ENCODE measurements around the gene SKP1. TPM values are rescaled to one million over a fixed set of nuclear protein-coding genes. Genes with fewer than 3 reads are reported as not detected.

The SKP1 gene
- total RNA-seq, 2 donors from 2014 or later = 343 to 391 TPM

DNA sequence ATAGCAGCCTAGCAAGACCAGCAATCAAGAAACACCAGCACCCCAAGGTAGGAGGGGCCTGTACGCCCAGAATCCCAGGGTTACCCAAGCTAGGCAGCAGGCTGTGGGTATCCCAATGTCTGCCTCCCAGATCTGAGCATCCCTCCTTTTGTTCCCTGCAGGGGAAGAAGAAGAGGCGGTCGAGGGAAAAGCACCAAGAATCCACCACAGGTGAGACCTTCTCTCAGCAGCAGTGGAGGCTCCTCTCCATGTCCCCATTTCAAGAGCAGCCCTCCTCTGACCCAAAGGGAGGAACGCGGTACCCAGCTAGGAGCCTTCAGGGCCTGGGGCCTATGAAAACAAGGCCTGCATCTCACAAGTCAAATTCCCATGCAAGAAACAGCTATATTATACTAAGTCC, 33.3 kb downstream of the SKP1 start:
- Histone ChIP-seq H3K9me3 (no peaks in the 10 kb centered on the region), H3K36me3 (peaks cover 0 to 6% of the 10 kb centered on the region in 2 donors), H3K4me1 (replicated peaks) (no peaks in the 10 kb centered on the region), H3K27ac (no peak overlapping the region), H3K4me3 (no peak overlapping the region), H3K27me3 (replicated peaks; ENCODE audit: insufficient read depth) (no peaks in the 10 kb centered on the region)
- no peak for DNase-seq (ENCODE audit: low spot score)
- intact Hi-C loops (cut with DNase I) = loop anchor here (5.0 kb wide), 1 partner anchor 41 kb away; no protein-coding TSS in a partner anchor
- TF ChIP-seq, protein P1, sequence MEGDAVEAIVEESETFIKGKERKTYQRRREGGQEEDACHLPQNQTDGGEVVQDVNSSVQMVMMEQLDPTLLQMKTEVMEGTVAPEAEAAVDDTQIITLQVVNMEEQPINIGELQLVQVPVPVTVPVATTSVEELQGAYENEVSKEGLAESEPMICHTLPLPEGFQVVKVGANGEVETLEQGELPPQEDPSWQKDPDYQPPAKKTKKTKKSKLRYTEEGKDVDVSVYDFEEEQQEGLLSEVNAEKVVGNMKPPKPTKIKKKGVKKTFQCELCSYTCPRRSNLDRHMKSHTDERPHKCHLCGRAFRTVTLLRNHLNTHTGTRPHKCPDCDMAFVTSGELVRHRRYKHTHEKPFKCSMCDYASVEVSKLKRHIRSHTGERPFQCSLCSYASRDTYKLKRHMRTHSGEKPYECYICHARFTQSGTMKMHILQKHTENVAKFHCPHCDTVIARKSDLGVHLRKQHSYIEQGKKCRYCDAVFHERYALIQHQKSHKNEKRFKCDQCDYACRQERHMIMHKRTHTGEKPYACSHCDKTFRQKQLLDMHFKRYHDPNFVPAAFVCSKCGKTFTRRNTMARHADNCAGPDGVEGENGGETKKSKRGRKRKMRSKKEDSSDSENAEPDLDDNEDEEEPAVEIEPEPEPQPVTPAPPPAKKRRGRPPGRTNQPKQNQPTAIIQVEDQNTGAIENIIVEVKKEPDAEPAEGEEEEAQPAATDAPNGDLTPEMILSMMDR (IDR thresholded peaks at IDR 0.05) = no peak
- TF ChIP-seq POLR2AphosphoS5 (IDR thresholded peaks at IDR 0.05) (no peak), POLR2A (IDR thresholded peaks at IDR 0.05) (no peak)
- WGBS = 94% methylated on average over 5 of the region's 5 CpGs

DNA sequence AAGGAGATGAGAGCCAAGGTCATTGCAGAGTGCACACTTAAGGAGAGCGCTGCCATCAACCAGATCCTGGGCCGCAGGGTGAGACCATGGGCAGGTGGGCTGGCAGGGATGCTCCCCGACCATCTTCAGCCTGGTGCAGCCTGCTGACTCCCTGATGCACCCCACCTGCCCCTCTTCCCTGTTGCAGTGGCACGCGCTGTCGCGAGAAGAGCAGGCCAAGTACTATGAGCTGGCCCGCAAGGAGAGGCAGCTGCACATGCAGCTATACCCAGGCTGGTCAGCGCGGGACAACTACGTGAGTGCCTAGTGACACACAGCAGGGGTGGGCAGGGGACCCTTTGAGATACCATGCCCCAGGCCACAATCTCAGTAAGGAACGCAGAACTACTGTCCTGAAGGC, 33.9 kb downstream of the SKP1 start:
- H3K27me3 ChIP-seq (replicated peaks; ENCODE audit: insufficient read depth) = no peaks in the 10 kb centered on the region
- intact Hi-C loops (cut with DNase I) = loop anchor here (5.0 kb wide), 1 partner anchor 41 kb away; no protein-coding TSS in a partner anchor
- no peak overlapping the region for H3K4me3 ChIP-seq
- H3K27ac ChIP-seq = no peak overlapping the region
- H3K9me3 ChIP-seq = no peaks in the 10 kb centered on the region
- DNase-seq (ENCODE audit: low spot score) = no peak
- TF ChIP-seq POLR2A (IDR thresholded peaks at IDR 0.05) (no peak), POLR2AphosphoS5 (IDR thresholded peaks at IDR 0.05) (no peak)
- TF ChIP-seq, protein P1 (IDR thresholded peaks at IDR 0.05) = no peak
- 95% methylated on average over 12 of the region's 12 CpGs for WGBS
- no peaks in the 10 kb centered on the region for H3K4me1 ChIP-seq (replicated peaks)
- peaks cover 0 to 6% of the 10 kb centered on the region in 2 donors for H3K36me3 ChIP-seq

DNA sequence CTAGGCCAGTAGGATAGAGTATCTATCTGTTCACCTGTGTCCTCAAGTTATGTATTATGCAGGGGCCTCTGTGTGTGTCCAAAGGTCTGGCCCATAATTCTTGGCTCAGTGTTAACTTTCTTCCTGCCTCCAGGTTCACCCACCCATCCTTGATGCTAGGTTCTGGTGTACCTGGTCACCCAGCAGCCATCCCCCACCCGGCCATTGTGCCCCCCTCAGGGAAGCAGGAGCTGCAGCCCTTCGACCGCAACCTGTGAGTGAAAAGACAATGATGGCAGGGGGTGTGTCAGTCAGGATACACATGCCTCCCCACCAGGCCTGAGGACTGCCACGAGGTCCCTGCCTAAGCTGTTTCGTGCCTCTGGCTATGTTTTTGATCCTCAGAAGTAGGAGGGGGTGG, 34.7 kb downstream of the SKP1 start:
- 60% methylated on average over 5 of the region's 5 CpGs for WGBS
- no peaks in the 10 kb centered on the region for H3K9me3 ChIP-seq
- intact Hi-C loops (cut with DNase I) = loop anchor here (5.0 kb wide), 1 partner anchor 40 kb away; no protein-coding TSS in a partner anchor
- no peak for DNase-seq (ENCODE audit: low spot score)
- peaks cover 0 to 6% of the 10 kb centered on the region in 2 donors for H3K36me3 ChIP-seq
- TF ChIP-seq, protein P1 (IDR thresholded peaks at IDR 0.05) = no peak
- TF ChIP-seq POLR2AphosphoS5 (IDR thresholded peaks at IDR 0.05) (no peak), POLR2A (IDR thresholded peaks at IDR 0.05) (no peak)
- no peaks in the 10 kb centered on the region for H3K27me3 ChIP-seq (replicated peaks; ENCODE audit: insufficient read depth)
- H3K4me1 ChIP-seq (replicated peaks) = no peaks in the 10 kb centered on the region
- no peak overlapping the region for H3K4me3 ChIP-seq
- no peak overlapping the region for H3K27ac ChIP-seq

DNA sequence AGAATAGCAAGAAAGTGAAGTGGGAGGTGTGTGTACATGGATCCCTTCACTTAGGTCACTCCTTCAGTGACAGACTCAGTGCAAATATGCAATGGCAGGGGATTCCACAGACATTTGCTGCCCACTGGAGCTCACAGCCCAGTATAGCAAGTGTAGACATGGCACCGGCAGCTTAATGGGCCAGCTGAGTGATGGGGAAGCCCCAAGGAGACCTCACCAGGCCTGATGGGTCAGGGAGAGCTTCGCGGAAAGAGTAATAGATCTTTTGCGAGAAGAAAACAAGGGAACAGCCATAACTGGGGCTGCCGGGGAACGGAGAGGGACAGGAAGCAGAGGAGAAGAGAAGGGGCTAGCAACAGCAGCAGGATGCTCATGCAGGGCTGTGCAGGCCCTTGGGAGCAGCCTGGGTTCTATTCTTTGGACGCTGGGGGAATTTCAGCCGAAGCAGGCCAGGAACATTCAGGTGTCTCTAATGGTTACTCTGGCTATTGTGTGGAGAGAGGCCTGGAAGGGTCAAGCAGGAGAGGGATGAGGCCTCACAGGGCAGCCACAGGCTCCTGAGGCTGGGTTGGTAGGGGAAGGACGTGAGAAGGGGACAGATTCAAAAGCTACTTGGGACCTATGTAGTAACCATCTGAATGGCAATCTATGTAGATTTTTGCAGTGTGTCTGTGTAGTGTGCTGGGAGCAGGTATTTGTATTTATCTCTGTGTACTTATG, 35.3 kb downstream of the SKP1 start:
- WGBS = 56% methylated on average over 9 of the region's 9 CpGs
- DNase-seq (ENCODE audit: low spot score) = no peak
- intact Hi-C loops (cut with DNase I) = loop anchor here (5.0 kb wide), 1 partner anchor 39 kb away; no protein-coding TSS in a partner anchor
- Histone ChIP-seq H3K4me1 (replicated peaks) (no peaks in the 10 kb centered on the region), H3K4me3 (no peak overlapping the region), H3K27ac (no peak overlapping the region), H3K36me3 (peaks cover 0 to 6% of the 10 kb centered on the region in 2 donors), H3K27me3 (replicated peaks; ENCODE audit: insufficient read depth) (no peaks in the 10 kb centered on the region), H3K9me3 (no peaks in the 10 kb centered on the region)
- TF ChIP-seq POLR2A (IDR thresholded peaks at IDR 0.05) = no peak

DNA sequence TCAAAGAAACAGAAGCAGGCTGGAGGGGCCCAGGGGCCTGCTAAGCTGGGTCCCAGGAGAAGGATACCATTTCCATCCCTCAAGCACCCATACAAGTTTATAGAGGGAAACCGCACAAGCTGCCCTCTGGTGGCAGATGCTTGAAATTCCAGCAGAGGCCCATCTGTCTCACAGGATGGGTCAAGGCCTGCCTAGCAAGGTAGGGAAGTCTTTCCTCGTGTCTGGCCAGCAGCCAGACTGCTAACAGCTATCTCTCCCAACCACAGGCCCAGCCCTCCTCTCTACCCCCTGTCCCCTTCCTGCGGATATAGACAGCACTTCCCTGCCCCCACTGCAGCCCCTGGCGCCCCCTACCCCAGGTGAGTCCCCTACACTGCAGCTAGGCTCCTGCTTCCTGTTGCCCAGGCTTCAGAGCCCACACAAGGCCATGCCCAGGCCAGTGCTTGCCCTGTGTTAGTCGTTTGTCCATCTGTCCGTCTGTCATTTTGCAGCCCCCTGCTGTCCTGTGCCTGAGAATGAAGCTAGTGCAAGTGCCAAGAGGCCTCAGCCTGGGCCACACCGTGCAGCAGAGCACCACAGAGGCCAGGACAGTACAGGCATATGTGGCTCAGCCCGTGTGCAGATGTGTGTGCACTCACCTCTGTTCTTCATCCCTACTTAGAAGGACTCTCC, 36.1 kb downstream of the SKP1 start:
- H3K27ac ChIP-seq = no peak overlapping the region
- no peak for TF ChIP-seq POLR2A (IDR thresholded peaks at IDR 0.05)
- peak; percentile 69 for TF ChIP-seq POLR2AphosphoS5 (IDR thresholded peaks at IDR 0.05)
- TF ChIP-seq, protein P1 (IDR thresholded peaks at IDR 0.05) = peak in 3 of 4 experiments; percentile 64 to 80 (median 77)
- H3K36me3 ChIP-seq = peaks cover 0 to 6% of the 10 kb centered on the region in 2 donors
- H3K4me3 ChIP-seq = no peak overlapping the region
- no peaks in the 10 kb centered on the region for H3K4me1 ChIP-seq (replicated peaks)
- DNase-seq (ENCODE audit: low spot score) = peak; percentile 83
- intact Hi-C loops (cut with DNase I) = loop anchor here (5.0 kb wide), 1 partner anchor 38 kb away; no protein-coding TSS in a partner anchor
- WGBS = 21% methylated on average over 8 of the region's 8 CpGs
- H3K9me3 ChIP-seq = no peaks in the 10 kb centered on the region
- H3K27me3 ChIP-seq (replicated peaks; ENCODE audit: insufficient read depth) = no peaks in the 10 kb centered on the region
